ENCODE data around the gene MUC21. TPM values are rescaled to one million over a fixed set of nuclear protein-coding genes. Genes with fewer than 3 reads are reported as not detected.

Gene MUC21
- total RNA-seq, 1 experiment from 2014 or later, result not detected

DNA sequence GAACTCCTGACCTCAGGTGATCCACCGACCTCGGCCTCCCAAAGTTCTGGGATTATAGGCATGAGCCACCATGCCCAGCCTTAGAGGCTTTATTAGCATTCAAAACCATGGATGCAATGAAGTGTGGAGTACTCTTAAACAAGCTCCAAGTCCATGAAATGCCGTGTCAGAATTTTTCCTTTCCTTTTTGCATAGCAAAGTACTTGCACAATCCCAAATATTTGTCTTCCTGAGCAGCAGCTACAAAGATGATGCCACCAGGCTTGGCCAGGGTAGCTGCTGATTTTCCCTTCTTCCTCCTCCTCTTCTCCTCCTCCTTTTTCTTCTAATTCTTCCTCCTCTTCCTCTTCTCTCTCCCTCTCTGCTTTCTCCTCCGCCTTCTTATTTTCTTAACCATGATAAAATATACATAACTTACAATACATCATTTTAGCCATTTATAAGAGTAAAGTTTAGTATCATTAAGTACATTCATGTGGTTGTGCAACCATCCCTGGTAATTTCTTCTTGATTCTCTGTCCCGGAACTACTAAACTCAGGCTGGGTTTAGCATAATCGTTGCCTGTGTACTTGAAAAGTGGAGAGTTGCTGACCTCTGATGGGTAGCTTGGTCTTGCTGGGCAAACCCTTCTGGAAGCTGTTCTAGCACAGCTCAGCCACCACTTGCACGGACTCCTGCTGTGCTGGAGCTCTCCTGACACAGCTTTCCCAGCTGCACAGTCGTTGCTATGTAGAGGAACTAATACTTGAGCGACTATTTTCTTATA, 22.4 kb upstream of the MUC21 start:
- Histone ChIP-seq H3K4me1 (ENCODE audit: insufficient read depth, low read length, poor library complexity, severe bottlenecking) (peaks cover 18% of the 10 kb centered on the region), H3K36me3 (ENCODE audit: insufficient read depth, low read length, poor library complexity, severe bottlenecking) (no peaks in the 10 kb centered on the region), H3K9me3 (ENCODE audit: low read depth, low read length, poor library complexity, severe bottlenecking) (no peaks in the 10 kb centered on the region), H3K27ac (ENCODE audit: low read depth, low read length, poor library complexity, severe bottlenecking) (no peak overlapping the region), H3K27me3 (replicated peaks; ENCODE audit: insufficient read depth, low read depth, low read length, poor library complexity) (no peaks in the 10 kb centered on the region), H3K4me3 (ENCODE audit: low read depth, low read length, poor library complexity, severe bottlenecking) (no peak overlapping the region)
- CTCF ChIA-PET, result interaction anchor here (0.6 kb wide), 1 partner anchor 134 kb away, joined by 4 read pairs; no protein-coding TSS in a partner anchor
- no peak for TF ChIP-seq EZH2 (IDR thresholded peaks at IDR 0.05; ENCODE audit: borderline replicate concordance, low read depth, low read length, poor library complexity, severe bottlenecking)
- TF ChIP-seq, protein P1, sequence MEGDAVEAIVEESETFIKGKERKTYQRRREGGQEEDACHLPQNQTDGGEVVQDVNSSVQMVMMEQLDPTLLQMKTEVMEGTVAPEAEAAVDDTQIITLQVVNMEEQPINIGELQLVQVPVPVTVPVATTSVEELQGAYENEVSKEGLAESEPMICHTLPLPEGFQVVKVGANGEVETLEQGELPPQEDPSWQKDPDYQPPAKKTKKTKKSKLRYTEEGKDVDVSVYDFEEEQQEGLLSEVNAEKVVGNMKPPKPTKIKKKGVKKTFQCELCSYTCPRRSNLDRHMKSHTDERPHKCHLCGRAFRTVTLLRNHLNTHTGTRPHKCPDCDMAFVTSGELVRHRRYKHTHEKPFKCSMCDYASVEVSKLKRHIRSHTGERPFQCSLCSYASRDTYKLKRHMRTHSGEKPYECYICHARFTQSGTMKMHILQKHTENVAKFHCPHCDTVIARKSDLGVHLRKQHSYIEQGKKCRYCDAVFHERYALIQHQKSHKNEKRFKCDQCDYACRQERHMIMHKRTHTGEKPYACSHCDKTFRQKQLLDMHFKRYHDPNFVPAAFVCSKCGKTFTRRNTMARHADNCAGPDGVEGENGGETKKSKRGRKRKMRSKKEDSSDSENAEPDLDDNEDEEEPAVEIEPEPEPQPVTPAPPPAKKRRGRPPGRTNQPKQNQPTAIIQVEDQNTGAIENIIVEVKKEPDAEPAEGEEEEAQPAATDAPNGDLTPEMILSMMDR (conservative IDR thresholded peaks at IDR 0.05; ENCODE audit: low read depth, low read length), result no peak
- no TSS peak for BruUV-seq (replicated peaks)
- POLR2A ChIA-PET (ENCODE audit: low non-redundant PET), result no interaction called here
- DNase-seq (ENCODE audit: low spot score), result peak; percentile 27
- intact Hi-C loops (cut with micrococcal nuclease; ENCODE audit: unreplicated experiment), result no loop called here

DNA sequence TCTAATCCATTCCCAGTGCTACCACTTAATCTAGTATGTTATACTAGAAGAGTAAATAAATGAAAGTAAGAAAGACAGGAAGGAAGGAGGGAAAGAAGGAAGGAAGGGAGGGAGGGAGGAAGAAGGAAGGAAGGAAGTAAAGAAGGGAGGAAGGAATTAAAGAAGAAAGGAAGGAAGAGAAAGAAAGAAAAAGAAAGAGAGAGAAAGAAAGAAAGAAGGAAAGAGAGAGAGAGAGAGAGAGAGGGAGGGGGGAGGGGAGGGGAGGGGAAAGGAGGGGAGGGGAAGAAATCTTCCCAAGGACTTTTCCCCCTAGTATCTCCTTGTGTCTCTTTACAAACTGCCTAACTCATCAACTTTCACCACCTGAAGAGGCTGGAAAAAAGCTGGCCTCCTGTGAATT, 20.8 kb upstream of the MUC21 start:
- Histone ChIP-seq H3K9me3 (ENCODE audit: low read depth, low read length, poor library complexity, severe bottlenecking) (no peaks in the 10 kb centered on the region), H3K4me3 (ENCODE audit: low read depth, low read length, poor library complexity, severe bottlenecking) (no peak overlapping the region), H3K36me3 (ENCODE audit: insufficient read depth, low read length, poor library complexity, severe bottlenecking) (no peaks in the 10 kb centered on the region), H3K4me1 (ENCODE audit: insufficient read depth, low read length, poor library complexity, severe bottlenecking) (peaks cover 10% of the 10 kb centered on the region), H3K27me3 (replicated peaks; ENCODE audit: insufficient read depth, low read depth, low read length, poor library complexity) (no peaks in the 10 kb centered on the region), H3K27ac (ENCODE audit: low read depth, low read length, poor library complexity, severe bottlenecking) (no peak overlapping the region)
- TF ChIP-seq, protein P1 (conservative IDR thresholded peaks at IDR 0.05; ENCODE audit: low read depth, low read length), result no peak
- no peak for TF ChIP-seq EZH2 (IDR thresholded peaks at IDR 0.05; ENCODE audit: borderline replicate concordance, low read depth, low read length, poor library complexity, severe bottlenecking)
- intact Hi-C loops (cut with micrococcal nuclease; ENCODE audit: unreplicated experiment), result no loop called here
- BruUV-seq (replicated peaks), result no TSS peak
- ChIA-PET CTCF (no interaction called here), POLR2A (ENCODE audit: low non-redundant PET) (no interaction called here)
- no peak for DNase-seq (ENCODE audit: low spot score)

DNA sequence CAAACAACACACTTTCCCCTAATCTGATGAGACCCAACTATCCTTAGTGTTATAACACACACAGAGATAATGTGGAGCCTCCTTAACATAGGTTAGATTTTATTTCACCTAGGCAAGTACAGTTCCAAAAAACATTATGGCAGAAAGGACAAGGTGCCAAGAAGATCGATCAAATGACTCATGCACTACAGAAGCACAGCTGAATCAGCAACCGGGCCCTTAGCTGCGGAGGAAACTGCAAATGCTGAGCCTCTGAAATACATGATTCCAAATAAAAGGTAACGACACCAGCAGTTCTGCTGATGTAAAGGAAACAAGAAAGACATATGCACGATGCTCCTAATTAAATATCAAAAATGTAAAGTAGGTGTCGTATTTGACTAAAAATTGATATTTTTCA, 19.9 kb upstream of the MUC21 start:
- no peak for TF ChIP-seq EZH2 (IDR thresholded peaks at IDR 0.05; ENCODE audit: borderline replicate concordance, low read depth, low read length, poor library complexity, severe bottlenecking)
- TF ChIP-seq, protein P1 (conservative IDR thresholded peaks at IDR 0.05; ENCODE audit: low read depth, low read length), result no peak
- Histone ChIP-seq H3K27ac (ENCODE audit: low read depth, low read length, poor library complexity, severe bottlenecking) (no peak overlapping the region), H3K36me3 (ENCODE audit: insufficient read depth, low read length, poor library complexity, severe bottlenecking) (no peaks in the 10 kb centered on the region), H3K4me3 (ENCODE audit: low read depth, low read length, poor library complexity, severe bottlenecking) (no peak overlapping the region), H3K9me3 (ENCODE audit: low read depth, low read length, poor library complexity, severe bottlenecking) (no peaks in the 10 kb centered on the region), H3K4me1 (ENCODE audit: insufficient read depth, low read length, poor library complexity, severe bottlenecking) (peaks cover 10% of the 10 kb centered on the region), H3K27me3 (replicated peaks; ENCODE audit: insufficient read depth, low read depth, low read length, poor library complexity) (no peaks in the 10 kb centered on the region)
- ChIA-PET POLR2A (ENCODE audit: low non-redundant PET) (no interaction called here), CTCF (no interaction called here)
- no peak for DNase-seq (ENCODE audit: low spot score)
- BruUV-seq (replicated peaks), result no TSS peak
- intact Hi-C loops (cut with micrococcal nuclease; ENCODE audit: unreplicated experiment), result no loop called here

Measured in A673 (cell line).